ENCODE data around the gene HTRA2. TPM values are rescaled to one million over a fixed set of nuclear protein-coding genes. Genes with fewer than 3 reads are reported as not detected.

HTRA2 gene
- total RNA-seq, 2 donors from 2014 or later, result 22.4 to 30.4 TPM

DNA sequence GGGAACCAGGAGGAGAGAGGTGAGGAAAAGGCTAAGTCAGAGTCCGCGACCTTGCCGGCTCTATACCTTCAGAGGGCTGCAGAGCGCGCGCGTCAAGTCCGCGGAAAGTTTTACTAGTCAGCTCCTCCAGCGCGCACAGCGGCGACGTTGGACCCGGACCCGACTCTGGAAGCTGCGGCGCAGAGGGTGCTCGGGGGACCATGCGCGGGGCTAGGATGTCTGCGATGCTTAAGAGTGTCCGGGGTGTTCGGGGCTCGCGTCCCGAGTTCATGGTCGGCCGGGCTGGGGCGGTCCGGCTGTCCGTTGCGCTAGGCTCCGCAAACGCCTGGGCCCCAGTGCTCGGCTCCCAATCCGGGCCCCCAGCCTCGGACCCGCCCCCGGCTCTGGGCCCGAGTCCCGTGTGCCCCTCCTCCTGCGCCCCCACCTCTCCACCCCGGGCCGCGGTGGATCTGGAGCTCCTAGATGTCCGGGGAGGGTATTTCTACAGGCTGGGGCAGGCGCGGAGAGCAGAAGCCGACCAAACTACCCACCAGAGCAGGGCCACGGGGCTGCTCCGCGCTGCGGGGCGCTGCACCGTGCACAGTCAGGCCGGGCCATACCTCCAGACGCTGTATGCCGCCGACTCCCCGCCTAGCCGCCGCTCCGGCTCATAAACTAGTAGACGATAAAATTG lies 30.3 kb upstream of the HTRA2 start, which contains the start of gene LBX2:
Gene LBX2, minus strand, starts transcription at position 337 of the 673 bp plus-strand sequence. Its CDS starts 66 bp downstream, at position 271.
- peak; percentile 80 for DNase-seq (ENCODE audit: low spot score)
- intact Hi-C loops (cut with DNase I), result no loop called here

DNA sequence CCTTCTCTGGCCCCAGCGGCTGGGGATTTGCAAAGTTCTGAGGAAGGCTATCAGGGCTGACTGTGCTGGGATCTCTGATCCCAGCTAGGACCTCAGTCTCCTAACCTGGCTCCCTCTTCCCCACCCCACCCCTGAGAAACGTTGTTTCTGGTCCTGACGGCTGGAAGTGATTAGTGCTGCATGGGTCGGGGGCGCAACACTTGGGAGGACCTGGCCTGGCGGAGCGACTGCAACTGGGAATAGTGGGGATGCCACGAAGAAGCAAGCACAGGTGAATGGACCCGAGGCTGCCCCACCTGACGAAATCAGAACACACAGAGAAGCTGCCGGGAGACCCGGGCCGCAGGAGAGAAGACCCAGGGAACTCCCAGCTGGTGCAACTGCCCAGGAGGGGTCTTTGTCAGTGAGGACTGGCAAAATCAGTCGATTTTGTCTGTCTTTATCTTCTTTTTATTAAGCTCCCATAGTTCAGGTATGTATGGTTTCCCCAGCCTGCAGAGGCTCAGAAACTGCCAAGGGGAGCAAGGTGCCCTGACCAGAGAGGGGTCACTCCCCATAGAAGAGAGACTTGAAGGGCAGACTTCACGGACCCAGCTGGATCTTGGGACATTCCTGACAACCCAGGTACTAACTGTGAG lies 29.7 kb upstream of the HTRA2 start:
- intact Hi-C loops (cut with DNase I), result no loop called here

DNA sequence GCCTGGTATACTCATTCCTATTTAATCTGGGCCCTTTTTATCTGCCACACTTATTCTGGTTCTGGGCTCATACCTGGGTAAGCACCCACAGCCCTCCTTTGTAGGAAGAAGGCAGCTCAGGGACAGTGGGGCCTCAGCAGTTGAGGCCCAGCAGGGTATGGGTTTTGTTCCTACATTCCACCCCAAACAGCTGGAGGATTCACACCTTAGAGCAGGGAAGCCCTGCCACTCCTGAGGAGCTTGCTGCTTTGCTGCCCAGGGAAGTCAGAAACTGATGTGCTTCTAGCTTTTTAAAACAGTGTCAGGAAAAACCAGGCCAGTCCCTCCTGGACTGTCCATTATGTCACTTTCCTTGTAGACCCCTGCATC lies 29.2 kb upstream of the HTRA2 start:
- DNase-seq (ENCODE audit: low spot score), result no peak
- intact Hi-C loops (cut with DNase I), result no loop called here

More for the DNA sequence above, 29.7 kb upstream of the HTRA2 start:
- DNase-seq (ENCODE audit: low spot score), result peak; percentile 38

DNA sequence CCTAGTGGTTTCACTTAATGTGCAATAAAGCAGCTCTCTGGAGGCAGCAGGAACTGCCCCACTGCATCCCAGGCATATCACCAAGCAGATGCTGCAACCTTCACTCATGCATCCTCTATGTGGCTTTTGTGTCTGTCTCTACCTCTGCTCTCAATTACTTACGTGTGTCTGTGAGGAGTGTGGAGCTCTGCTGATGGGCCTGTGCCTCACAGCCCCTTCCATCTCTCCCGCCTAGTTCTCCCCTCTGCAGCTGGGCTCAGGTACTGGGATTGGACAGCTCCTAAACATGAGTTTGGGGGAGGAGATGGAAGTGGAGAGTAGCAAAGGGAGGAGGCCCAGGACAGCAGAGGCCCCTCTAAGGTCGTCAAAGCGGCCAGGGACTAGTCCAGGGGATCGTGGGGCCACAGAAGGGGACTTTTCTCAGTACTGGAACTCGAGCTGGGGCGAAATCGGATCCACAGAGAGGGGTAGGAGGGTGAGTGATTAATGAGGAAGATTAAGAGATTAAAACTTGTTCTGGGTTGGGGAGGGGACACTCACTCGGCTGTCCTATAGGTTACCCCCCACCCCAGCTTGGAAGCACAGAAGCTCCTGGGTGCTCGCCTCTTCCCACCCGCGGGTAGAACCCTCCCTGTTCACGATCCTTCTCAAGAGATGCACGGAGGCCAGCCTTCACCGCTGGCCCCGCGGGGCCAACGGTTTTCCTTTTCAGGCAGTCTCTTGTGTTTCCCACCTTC lies 28.2 kb upstream of the HTRA2 start:
- DNase-seq (ENCODE audit: low spot score), result peak; percentile 61
- intact Hi-C loops (cut with DNase I), result no loop called here

DNA sequence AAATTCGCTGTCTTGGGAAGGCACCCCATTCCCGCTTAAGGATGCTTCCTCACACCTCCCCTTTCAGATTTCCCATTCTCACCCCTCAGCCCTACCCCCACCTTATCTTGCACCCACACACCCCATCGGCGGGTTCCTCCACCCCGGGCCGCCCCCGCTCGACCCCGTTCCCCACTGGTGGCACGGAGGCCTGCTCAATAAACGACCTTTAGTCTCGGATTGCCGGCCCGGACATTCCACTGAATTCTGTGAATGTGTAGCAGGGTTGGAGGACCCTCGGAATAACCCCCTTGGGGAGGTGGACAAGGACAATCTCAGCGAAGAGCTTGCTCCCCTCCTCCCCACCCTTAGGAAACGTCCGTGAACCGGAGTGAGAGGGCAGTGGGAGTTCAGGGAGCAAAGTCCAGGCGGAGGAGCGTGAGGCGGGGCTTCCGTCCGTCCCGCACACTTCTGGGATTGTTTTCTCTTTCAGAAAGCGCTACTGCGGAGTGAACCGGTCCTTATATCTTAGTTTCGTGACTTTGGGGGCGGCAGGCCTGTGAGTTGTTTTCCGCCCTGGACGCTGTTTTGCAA lies 27.5 kb upstream of the HTRA2 start:
- intact Hi-C loops (cut with DNase I), result no loop called here

DNA sequence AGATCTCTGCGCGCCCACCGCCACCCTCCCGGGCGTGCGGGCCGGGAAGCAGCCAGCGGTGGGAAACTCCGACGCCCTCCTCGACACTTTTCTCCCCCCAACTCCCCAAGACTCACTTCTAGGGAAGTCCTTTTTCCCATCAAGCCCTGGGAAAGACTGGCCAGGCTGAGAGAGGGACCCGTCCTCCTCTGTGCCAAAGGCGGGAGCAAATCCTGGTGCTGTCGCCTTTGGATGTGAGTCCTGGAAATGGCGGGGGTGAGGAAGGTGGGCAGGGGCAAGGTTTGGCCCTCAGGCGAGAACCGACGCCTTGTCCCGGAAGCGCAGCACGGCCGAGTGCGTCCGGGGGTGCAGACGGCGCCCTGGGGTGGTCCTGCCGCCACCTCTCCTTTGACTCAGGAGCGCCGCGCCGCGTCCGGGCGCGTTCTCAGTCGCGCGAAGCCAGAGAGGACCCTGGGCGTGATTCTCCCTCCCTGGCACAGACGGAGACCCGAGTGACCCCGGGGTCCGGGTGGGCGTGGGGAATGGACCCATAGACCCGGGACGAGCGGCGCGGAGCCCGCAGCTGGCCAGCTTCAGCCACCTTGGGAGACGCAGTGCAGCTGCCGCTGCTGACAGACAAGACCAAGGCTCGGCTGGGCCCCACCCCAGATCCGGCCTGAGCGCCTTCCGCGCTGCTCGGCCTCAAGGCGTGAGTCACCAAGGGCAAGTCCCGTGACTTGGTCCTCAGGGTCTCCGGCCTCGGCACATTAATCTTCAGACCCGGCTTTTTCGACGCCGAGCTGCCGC lies 26.8 kb upstream of the HTRA2 start:
- peak; percentile 94 for DNase-seq (ENCODE audit: low spot score)
- intact Hi-C loops (cut with DNase I), result no loop called here

More for the DNA sequence above, 27.5 kb upstream of the HTRA2 start:
- peak; percentile 79 for DNase-seq (ENCODE audit: low spot score)

DNA sequence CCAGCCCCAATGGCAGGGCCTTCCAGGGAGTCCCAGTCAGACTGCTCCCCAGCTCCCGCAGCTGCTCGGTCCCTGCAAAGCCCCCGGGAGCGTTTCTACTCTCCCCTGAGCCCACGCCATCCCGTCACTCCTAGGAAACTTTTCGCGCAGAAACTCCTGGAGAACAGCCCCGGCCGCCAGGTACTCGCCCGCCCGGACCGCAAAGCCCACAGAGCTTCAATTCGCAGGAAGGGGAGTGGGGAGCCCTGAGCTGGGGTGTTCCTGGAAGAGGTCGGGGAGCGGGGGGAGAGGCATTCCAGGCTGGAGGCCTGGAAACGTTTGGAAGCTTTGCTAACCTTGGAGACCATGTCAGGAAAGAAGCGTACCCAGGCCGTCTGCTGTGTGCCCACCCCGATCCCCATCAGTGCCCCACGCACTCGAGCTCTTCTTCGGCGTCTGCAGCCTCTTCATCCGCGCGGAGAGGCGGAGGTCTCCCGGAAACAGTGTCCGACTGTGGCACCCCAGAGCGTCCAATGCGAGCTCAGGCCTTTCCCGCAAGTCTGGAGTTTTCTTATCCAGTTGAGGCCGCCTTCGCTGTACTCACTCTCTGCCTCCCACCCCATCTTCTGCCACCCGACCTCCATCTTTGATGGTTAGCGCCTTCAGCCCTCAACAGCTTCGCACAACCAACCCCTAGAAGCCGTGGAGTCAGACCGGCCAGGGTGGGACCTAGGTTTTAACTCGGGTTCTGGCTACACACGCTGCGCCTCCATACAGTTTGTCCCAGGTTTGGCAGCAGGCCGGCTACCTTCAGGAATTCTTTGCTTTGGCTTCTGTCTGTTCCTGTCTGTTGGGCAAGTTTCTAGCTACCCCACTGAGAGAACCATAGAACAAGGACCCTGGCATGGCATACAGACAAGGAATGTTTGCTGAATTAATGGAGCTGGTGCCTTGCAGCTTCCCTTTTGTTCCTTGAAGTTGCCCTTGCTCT lies 25.9 kb upstream of the HTRA2 start:
- intact Hi-C loops (cut with DNase I), result no loop called here
- DNase-seq (ENCODE audit: low spot score), result peak; percentile 82

DNA sequence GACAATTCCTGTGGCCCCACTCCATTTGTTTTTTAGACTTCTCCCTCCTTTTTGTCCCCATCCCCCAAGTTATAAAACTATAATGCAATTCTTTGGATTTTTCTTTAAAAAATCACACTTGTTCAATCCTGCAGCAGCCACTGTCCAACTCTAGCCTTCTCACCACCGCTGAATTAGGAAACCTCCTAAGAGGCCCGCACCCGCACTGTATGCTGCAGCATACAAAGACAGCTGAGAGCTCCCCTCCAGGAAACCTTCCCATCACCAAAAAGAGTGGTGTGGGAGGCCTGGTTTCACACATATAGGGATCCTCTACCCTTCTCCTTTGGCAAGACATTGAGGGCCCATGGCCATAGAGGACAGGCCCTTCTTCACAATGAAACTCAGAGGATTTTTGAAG lies 25.1 kb upstream of the HTRA2 start:
- intact Hi-C loops (cut with DNase I), result no loop called here
- peak; percentile 64 for DNase-seq (ENCODE audit: low spot score)

DNA sequence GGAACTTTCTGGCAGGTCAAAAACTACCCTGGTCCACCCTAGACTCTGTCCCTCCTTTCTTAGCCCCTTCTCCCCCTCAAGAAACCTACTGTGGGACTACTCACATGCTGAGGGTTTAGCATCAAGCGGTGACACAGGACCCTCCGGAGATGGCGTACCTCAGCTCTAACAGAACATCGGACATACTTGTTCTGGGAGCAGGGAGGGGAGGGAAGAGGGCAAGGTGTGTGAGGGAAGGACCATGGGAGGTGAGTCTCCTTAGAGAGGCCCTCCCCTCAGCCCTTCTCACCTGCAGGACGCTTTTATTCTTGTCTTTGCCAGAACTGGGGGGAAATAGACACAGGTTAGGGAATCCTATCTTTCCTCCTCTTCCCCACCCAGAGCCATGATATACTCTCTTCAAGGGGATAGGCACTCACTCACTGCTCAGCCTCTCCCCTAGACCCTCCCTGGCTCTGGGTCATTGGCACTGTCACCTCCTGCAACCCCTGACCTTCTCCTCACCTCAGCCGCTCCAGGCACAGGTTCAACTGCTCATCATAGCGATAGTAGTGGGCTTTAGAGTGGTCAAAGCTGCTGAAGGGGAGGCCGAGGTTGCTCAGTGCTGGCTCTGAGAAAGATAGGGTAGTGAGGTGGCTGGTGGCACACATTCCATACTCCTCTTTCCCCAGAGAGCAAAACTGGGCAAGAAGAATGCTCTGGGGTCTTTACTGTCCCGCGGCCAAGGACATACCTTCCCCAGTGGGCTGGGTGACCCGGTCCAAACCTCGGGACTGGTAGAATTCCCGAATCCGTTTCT lies 24.1 kb upstream of the HTRA2 start:
- intact Hi-C loops (cut with DNase I), result no loop called here

DNA sequence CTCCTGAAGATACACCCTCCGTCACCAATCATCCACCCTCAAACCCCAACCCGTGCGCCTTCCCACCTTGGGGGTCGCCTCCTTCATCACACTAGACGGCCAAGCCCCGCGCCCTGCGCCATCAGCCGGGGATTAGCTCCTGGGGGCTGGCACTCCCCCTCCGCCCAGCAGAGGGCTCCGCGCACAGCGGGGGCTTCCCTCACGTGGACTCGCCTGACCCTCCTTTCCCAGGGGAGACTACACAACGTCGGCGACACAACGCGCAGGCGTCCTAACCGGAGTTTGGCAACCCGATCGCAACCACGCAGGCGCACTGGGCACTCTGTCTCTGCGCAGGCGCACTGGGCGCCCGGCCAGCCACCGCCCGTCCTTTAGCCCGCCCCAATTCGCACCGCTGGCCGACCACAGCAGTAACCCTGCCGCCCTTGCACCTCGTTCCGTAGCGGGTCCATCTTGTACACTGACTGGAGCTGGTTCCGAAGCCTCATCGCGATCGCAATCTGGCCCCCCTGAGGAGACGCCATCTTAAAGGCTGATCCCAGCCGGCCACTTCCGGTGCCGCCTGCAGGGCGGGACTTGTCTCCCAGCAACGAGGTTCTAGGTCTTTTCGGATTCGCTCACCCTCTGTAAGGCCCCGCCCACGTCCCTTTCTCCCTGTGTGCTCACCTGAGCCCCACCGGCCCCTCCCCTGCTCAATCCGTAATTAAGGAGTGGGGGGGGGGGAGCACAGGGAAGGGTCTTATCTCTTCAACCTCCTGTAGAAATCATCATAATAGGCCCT lies 22.4 kb upstream of the HTRA2 start, which contains the start of gene PCGF1:
Gene PCGF1, minus strand, starts transcription at position 551 of the 781 bp plus-strand sequence. Its CDS starts 27 bp downstream, at position 524.
- intact Hi-C loops (cut with DNase I), result no loop called here
- DNase-seq (ENCODE audit: low spot score), result peak; percentile 100

More for the DNA sequence above, 24.1 kb upstream of the HTRA2 start:
- no peak for DNase-seq (ENCODE audit: low spot score)

DNA sequence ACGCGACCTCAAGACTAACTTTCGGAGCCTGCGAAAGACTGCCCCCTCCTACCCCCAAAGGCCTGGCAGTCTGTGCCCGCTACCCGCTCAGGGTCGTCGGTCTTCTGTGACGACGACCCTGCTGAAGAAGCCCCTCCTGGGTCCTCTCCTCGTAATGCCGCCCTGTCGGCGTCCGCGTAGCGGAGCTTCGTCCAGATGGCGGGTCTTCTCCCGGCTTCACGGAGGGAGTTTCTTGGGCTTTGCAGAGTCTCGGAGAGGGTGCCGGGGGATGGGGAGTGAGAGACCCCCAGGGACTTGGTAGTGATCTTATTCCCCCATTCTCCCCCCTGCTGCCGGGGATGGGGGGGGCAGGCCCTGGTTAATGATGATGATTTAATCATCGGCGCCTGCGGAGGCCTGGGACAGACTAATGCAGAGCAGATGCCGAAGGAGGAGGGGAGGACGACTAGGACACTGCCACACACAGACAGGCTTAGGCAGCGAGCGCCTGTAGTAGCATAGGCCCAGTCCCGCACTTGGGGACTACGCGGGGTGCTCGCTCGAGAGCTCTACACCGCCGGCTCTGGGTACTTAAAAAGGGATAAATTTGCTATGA lies 21.7 kb upstream of the HTRA2 start:
- peak; percentile 83 for DNase-seq (ENCODE audit: low spot score)
- intact Hi-C loops (cut with DNase I), result no loop called here

DNA sequence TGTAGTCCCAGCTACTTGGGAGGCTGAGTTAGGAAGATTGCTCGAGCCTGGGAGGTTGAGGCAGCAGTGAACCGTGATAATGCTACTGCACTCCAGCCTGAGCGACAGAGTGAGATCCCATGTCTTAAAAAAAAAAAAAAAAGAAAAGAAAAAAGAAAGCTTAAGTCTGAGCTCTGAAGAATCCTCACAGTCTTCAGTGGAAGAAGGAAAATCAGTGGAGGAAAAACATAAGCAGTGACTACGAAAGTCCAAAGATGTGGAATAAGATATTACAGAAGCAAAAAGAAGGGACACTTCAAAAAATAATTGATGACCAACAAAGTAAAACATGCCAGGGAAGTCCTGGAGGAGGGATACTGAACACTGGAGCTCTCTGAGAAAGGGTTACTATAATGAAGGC lies 19.5 kb upstream of the HTRA2 start:
- DNase-seq (ENCODE audit: low spot score), result peak; percentile 12
- intact Hi-C loops (cut with DNase I), result no loop called here

DNA sequence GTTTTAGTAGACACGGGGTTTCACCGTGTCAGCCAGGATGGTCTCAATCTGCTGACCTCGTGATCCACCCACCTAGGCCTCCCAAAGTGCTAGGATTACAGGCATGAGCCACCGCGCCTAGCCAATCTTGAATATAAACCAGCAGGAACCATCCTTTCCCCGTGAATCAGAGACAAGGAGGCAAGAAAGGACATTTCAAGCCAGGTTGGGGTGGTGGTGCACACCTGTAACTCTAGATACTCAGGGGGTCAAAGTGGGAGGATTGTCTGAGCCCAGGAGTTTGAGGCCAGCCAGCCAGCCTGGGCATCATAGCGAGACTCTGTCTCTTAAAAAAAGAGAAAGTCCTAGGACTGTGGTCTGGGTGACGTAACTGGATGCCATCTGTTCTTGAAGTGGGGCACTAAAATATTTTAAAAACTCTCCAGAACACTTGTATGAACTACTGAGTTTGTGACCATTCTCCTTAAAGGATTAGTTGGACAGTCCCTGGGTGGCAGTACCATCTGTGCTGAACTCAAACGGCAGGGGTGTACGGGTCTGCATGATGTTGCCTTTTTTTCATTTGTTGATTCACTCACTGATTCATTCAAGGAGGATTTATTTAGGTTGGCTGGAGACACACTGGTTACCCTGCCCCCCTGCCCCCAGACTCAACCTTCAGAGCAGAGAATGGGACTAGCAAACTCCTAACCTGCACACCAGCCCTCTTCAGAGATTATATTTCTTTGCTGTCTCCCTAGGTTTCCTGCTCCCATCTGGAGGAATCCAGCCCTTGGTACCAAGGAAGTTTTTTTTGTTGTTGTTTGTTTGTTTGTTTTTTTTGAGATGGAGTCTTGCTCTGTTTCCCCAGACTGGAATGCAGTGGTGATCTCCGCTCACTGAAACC lies 18.4 kb upstream of the HTRA2 start:
- DNase-seq (ENCODE audit: low spot score), result peak; percentile 37
- intact Hi-C loops (cut with DNase I), result no loop called here

DNA sequence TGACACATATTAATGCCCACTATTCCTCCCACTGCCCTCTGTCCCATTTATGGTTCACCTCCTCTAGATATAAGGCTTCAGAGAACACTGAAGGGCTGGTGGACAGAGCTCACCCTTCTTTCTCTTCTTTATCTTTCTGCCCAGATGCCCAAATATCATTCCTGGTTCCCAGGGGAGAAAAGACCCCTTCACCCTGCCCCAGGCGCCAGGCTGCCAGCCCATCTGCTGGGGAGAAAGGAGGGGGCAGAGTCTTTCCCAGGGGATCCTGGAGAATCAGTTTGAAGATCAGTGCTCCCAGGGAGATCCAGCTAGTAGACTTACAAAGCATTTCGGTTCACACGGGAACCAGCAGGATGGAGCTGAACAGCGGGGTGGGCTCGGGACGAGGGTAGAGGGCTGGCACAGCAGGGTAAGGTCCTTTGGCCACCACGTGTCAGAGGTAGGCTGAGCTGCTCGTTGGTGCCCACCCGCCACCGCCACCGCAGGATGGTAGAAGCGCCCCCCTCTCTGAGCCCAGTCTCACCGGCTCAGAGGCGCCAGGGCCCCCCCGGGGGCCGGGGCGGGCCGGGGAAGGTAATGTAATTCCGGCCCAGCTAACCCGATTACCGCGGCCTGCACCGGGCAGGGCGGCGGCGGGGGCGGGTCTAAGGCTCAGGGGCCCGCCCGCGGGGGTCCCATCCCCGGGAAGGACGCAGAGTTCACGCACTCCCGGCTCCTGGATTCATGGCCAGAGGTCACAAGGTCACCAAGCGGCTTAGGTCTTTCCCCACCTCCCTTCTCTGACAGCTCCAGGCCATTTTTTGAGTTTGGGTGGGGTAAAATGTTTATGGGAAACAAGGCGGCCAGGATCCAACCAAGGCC lies 16.8 kb upstream of the HTRA2 start:
- DNase-seq (ENCODE audit: low spot score), result no peak

More for the DNA sequence above, 16.8 kb upstream of the HTRA2 start:
- intact Hi-C loops (cut with DNase I), result no loop called here

All from posterior vena cava (tissue), 2 donors.